Transverse colon (tissue), 4 donors: Measurements from ENCODE around the gene EVI5L. TPM values are rescaled to one million over a fixed set of nuclear protein-coding genes. Genes with fewer than 3 reads are reported as not detected.

ENCODE experiments used
- DNase-seq: peaks from one replicate; pipeline ENCODE4 v3.0.0-alpha.2; 2019
- H3K27ac ChIP-seq, 4 donors: fragments of 200-600 bp; sonication (generic); 2 replicates each; pipeline ENCODE4 v1.5.1; 2016 to 2018; ENCODE audit warnings: inconsistent platforms in 4 of 4
- H3K27me3 ChIP-seq: fragments of 200-600 bp; sonication (generic); 2 replicates; pipeline ENCODE4 v1.5.1; 2017; ENCODE audit warnings: inconsistent platforms
- H3K36me3 ChIP-seq, 4 donors: fragments of 200-600 bp; sonication (generic); 2 replicates each; pipeline ENCODE4 v1.5.1; 2017 to 2019; ENCODE audit warnings: inconsistent platforms in 4 of 4
- H3K4me1 ChIP-seq, 4 donors: fragments of 200-600 bp; sonication (generic); 2 replicates each; pipeline ENCODE4 v1.5.1; 2017 to 2020; ENCODE audit warnings: inconsistent platforms in 4 of 4
- H3K4me3 ChIP-seq, 4 donors: fragments of 200-600 bp; sonication (generic); 1 replicate in 1 of 4; 2 replicates in 3 of 4; pipeline versions ENCODE4 v1.5.1 to v1.6.1; 2017 to 2019; ENCODE audit warnings: inconsistent platforms in 4 of 4
- H3K9me3 ChIP-seq, 2 donors: fragments of 200-600 bp; sonication (generic); 2 replicates each; pipeline ENCODE4 v1.5.1; 2017 to 2019; ENCODE audit warnings: inconsistent platforms in 2 of 2
- EP300 ChIP-seq: sonication (generic); formaldehyde crosslinking; IDR thresholded peaks from one replicate; pipeline ENCODE4 v1.6.1; 2017; ENCODE audit warnings: antibody characterized with exemption, low read depth
- POLR2A ChIP-seq: fragments of 450-650 bp; IDR thresholded peaks from one replicate; pipeline ENCODE4 v1.6.1; 2016; ENCODE audit warnings: antibody characterized with exemption, mild to moderate bottlenecking, moderate library complexity
- POLR2AphosphoS5 ChIP-seq, 3 donors: sonication (generic); formaldehyde crosslinking; IDR thresholded peaks; one replicate each; pipeline ENCODE4 v1.6.1; 2016; ENCODE audit warnings: antibody characterized with exemption in 3 of 3
- WGBS, 2 donors: methylation state at CpG; one replicate each; pipeline ENCODE4 v1.1.5; 2018; ENCODE audit warnings: low coverage in 1 of 2; 5-methylcytosine and 5-hydroxymethylcytosine counted together
- in situ Hi-C, 4 donors: fragments of 200-750 bp; cut with MboI; loops; one replicate each; pipeline versions ENCODE4 v1.15.0 to v1.15.1; 2017; ENCODE audit warnings: low sequenced_read_pairs in 3 of 4, low pct_ligation_motif_present in 1 of 4, low pct_unique_long_range_greater_than_20kb in 1 of 4
- intact Hi-C: fragments of 100-400 bp; cut with DNase I; formaldehyde crosslinking; loops from one replicate; pipeline ENCODE4 v1.15.1; 2023; ENCODE audit warnings: low total_unique reads
- total RNA-seq, 4 donors: library from RNA; depleted of rRNA; stranded (reverse); fragments of >200 nt; gene quantifications; one replicate each; pipeline ENCODE4 v1.1.0, GENCODE V29; 2016
- TF ChIP-seq, protein P1 (sequence below), 5 experiments: fragments of 200-600 bp in 3 of 5; fragments of 450-650 bp in 2 of 5; sonication (generic) in 3 of 5; IDR thresholded peaks; 1 replicate in 2 of 5; 2 replicates in 3 of 5; pipeline ENCODE4 v1.5.1; 2016 to 2017; ENCODE audit warnings: antibody characterized with exemption in 5 of 5, inconsistent platforms in 3 of 5, mild to moderate bottlenecking in 2 of 5, moderate library complexity in 1 of 5

Gene EVI5L
- total RNA-seq, 4 donors from 2014 or later = 8.5 to 65.8 (median 15.0) TPM

DNA sequence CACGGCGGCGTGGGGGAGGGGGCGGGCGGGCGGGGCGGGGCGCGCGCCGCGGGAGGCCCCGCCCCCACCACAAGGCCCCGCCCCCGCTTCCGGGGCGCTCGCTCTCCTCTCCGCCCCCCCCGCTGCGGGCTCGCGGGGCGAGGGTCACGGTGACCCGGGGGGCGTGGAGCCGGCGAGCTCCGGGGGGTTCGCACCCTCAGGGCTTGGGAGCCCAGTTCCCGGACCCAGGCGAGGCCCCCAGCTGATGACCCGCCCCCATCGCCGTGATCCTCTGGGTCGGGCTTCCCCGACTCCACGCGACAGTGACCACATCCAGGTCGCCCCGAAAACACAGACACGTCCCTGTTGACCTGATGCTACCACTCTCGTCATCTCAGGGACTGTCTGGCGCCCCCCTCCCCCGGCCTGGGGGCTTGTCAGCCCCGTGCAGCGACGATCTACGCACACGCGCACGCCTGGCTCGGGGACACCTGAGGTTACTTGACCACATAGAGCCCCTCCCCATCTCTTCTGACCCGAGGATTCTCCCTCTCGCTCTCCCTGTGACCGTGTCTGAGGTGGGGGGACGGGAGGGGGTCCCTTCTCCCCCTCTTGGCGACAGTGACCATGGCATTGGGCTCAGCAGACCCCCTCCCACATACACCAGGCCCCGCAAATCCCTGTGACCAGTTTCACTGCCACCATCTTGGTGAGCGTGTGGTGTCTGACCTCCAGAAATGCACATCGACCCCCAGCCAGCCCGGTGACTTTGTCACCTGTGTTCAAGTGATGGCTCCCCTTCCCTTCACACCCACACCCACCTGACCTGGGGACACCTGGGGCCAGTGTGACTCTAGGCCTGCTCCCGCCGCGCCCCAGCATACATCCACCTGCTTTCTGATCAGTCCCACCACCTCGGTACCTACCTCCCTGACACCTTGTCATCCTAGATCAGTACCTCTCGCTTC is 74.3 kb downstream of the EVI5L start:
- Histone ChIP-seq H3K4me1 (peaks cover 18 to 32% (median 26%) of the 10 kb centered on the region in 4 donors), H3K4me3 (peak overlapping the region; percentile 45 to 92 (median 68)), H3K27me3 (no peaks in the 10 kb centered on the region), H3K27ac (peak overlapping the region; percentile 86 to 91 (median 88)), H3K9me3 (no peaks in the 10 kb centered on the region), H3K36me3 (no peaks in the 10 kb centered on the region)
- intact Hi-C loops = loop anchor here (5.0 kb wide), 1 partner anchor 1547 kb away; no protein-coding TSS in a partner anchor
- peak; percentile 62 for DNase-seq
- TF ChIP-seq POLR2AphosphoS5 (IDR thresholded peaks at IDR 0.05) (no peak), EP300 (no peak), POLR2A (no peak)
- TF ChIP-seq, protein P1, sequence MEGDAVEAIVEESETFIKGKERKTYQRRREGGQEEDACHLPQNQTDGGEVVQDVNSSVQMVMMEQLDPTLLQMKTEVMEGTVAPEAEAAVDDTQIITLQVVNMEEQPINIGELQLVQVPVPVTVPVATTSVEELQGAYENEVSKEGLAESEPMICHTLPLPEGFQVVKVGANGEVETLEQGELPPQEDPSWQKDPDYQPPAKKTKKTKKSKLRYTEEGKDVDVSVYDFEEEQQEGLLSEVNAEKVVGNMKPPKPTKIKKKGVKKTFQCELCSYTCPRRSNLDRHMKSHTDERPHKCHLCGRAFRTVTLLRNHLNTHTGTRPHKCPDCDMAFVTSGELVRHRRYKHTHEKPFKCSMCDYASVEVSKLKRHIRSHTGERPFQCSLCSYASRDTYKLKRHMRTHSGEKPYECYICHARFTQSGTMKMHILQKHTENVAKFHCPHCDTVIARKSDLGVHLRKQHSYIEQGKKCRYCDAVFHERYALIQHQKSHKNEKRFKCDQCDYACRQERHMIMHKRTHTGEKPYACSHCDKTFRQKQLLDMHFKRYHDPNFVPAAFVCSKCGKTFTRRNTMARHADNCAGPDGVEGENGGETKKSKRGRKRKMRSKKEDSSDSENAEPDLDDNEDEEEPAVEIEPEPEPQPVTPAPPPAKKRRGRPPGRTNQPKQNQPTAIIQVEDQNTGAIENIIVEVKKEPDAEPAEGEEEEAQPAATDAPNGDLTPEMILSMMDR (IDR thresholded peaks at IDR 0.05) = no peak
- WGBS, 2 donors = 13 to 35% methylated on average over 4 to 32 of the region's 68 CpGs
- in situ Hi-C loops = no loop called here

DNA sequence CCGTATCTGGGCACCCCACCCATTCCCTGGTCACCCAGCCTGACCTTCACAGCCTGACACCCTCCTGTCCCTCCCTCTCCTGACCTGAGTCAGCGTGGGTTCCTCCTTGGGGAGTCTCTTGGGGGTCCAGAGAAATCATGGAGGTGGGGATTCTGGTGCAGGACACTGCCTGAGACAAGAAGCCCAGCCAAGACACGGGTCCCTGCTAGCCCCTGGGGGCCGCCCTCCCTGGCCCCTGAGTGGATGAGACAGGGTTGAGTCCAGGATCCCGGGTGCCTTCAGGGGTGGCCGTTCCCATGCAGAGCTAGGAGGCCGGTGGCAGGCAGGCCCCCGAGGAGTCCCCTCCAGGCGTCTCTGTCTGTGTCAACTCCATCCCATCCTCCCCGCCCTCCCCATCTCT is 75.2 kb downstream of the EVI5L start:
- WGBS, 2 donors = 70% methylated on average over 10 of the region's 10 CpGs; no CpG with 5 or more reads in 1 of the 2 donors
- intact Hi-C loops (loop anchor here (5.0 kb wide), 1 partner anchor 1548 kb away; no protein-coding TSS in a partner anchor), in situ Hi-C loops (no loop called here)
- H3K36me3 ChIP-seq = peaks cover 0 to 3% (median 1%) of the 10 kb centered on the region in 4 donors
- peaks cover 18 to 32% (median 26%) of the 10 kb centered on the region in 4 donors for H3K4me1 ChIP-seq
- H3K27me3 ChIP-seq = no peaks in the 10 kb centered on the region
- H3K9me3 ChIP-seq = no peaks in the 10 kb centered on the region
- TF ChIP-seq EP300 (no peak), POLR2AphosphoS5 (IDR thresholded peaks at IDR 0.05) (no peak), POLR2A (no peak)
- TF ChIP-seq, protein P1 (IDR thresholded peaks at IDR 0.05) = no peak
- H3K4me3 ChIP-seq = peak overlapping the region in 1 of 4 donors; percentile 67
- DNase-seq = peak; percentile 7
- H3K27ac ChIP-seq = no peak overlapping the region

DNA sequence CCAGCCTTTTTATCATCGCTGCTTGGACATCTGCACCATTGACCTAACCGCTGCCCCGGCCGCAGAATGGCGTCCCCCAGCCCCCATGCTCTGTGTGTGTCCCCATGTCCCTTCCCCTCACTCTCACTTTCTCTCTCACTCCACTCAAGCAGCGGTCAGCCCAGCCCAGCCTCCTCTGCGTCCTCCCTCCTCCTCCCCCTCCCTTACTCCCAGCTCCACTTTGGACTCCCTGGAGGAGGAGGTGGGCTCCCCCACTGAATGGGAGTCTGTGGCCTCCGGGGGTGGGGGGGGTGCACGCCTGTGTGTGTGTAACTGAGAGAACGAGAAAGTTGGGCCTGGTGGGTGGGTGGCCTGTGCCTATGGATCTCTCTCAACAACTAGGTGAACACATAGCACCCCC is 75.8 kb downstream of the EVI5L start:
- H3K9me3 ChIP-seq = no peaks in the 10 kb centered on the region
- in situ Hi-C loops (no loop called here), intact Hi-C loops (loop anchor here (5.0 kb wide), 1 partner anchor 1549 kb away; no protein-coding TSS in a partner anchor)
- no peaks in the 10 kb centered on the region for H3K27me3 ChIP-seq
- TF ChIP-seq, protein P1 (IDR thresholded peaks at IDR 0.05) = no peak
- TF ChIP-seq POLR2A = no peak
- TF ChIP-seq POLR2AphosphoS5 (IDR thresholded peaks at IDR 0.05) = no peak
- no peak for TF ChIP-seq EP300
- peak; percentile 6 for DNase-seq
- H3K36me3 ChIP-seq = peaks cover 0 to 9% (median 4%) of the 10 kb centered on the region in 4 donors
- no peak overlapping the region for H3K4me3 ChIP-seq
- peaks cover 18 to 32% (median 26%) of the 10 kb centered on the region in 4 donors for H3K4me1 ChIP-seq
- WGBS, 2 donors = 88% methylated on average over 10 of the region's 10 CpGs; no CpG with 5 or more reads in 1 of the 2 donors
- H3K27ac ChIP-seq = no peak overlapping the region

DNA sequence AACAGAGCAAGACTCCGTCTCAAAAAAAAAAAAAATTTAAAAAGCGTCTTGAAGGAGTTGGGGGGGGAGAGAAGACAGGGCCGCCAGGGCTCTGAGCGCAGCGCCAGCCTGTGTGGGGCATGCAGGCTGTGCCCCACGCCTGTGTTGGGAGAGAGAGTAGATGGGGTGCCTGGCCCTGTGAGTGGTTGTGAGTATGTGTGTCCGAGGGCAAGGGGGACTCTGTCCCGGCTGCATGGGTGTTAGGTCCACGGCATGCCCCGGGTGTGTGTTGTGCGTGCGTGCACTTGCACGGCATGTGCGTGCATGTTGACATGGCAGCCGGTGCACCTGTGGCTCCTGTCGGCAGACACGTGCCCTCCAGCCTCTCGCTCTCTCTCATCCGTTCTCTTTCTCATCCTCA is 77.1 kb downstream of the EVI5L start:
- peak; percentile 7 for DNase-seq
- peaks cover 18 to 32% (median 26%) of the 10 kb centered on the region in 4 donors for H3K4me1 ChIP-seq
- in situ Hi-C loops (no loop called here), intact Hi-C loops (loop anchor here (5.0 kb wide), 1 partner anchor 1550 kb away; no protein-coding TSS in a partner anchor)
- H3K4me3 ChIP-seq = no peak overlapping the region
- 89 to 93% methylated on average over 8 to 19 of the region's 19 CpGs for WGBS, 2 donors
- H3K27ac ChIP-seq = no peak overlapping the region
- no peak for TF ChIP-seq POLR2A
- TF ChIP-seq EP300 = no peak
- TF ChIP-seq, protein P1 (IDR thresholded peaks at IDR 0.05) = no peak
- TF ChIP-seq POLR2AphosphoS5 (IDR thresholded peaks at IDR 0.05) = no peak
- no peaks in the 10 kb centered on the region for H3K9me3 ChIP-seq
- H3K36me3 ChIP-seq = peaks cover 0 to 22% (median 10%) of the 10 kb centered on the region in 4 donors
- no peaks in the 10 kb centered on the region for H3K27me3 ChIP-seq
